Measurements from ENCODE around the gene PCSK4. TPM values are rescaled to one million over a fixed set of nuclear protein-coding genes. Genes with fewer than 3 reads are reported as not detected.

The PCSK4 gene
- total and polyA plus RNA-seq, 9 of the 15 experiments (the other 6 are each of a cell fraction or from before 2014, with no cell fraction given), result 0.01 to 9.1 (median 2.1) TPM; not detected in 1

- Histone ChIP-seq H3K4me3 (peak within 1 kb of the TSS; percentile 70), H3K27ac (ENCODE audit: extremely low read depth, low read depth, low read length) (peak within 1 kb of the TSS; percentile 90), H2AFZ (ENCODE audit: low read depth, low read length) (peak within 1 kb of the TSS; percentile 85), H3K9me1 (ENCODE audit: control insufficient read depth, insufficient read depth, low read length) (no peaks in the 10 kb centered on the region), H3K4me2 (ENCODE audit: insufficient read depth, low read length) (peak within 1 kb of the TSS; percentile 97), H3K27me3 (ENCODE audit: control insufficient read depth in 2 of 2, insufficient read depth in 2 of 2, low read length in 2 of 2) (no peaks in the 10 kb centered on the region), H3K9me3 (replicated peaks; ENCODE audit: control insufficient read depth, insufficient read depth, low read depth, low read length) (no peaks in the 10 kb centered on the region), H4K20me1 (replicated peaks; ENCODE audit: control insufficient read depth, insufficient read depth, low read length) (peaks cover 37% of the 10 kb centered on the region), H3K4me1 (replicated peaks in 1 of 2; ENCODE audit: control insufficient read depth in 2 of 2, insufficient read depth in 2 of 2, low read length in 2 of 2) (peaks cover 42 to 88% of the 10 kb centered on the region in 2 experiments; a peak in 4 of 5 replicates), H3K9ac (ENCODE audit: insufficient read depth in 1 of 2, low read depth in 2 of 2, low read length in 2 of 2) (peak within 1 kb of the TSS; percentile 93 to 100), H3K79me2 (ENCODE audit: control insufficient read depth, insufficient read depth, low read length) (peaks cover 52% of the 10 kb centered on the region), H3K36me3 (ENCODE audit: control insufficient read depth, insufficient read depth, low read length) (peaks cover 64% of the 10 kb centered on the region)
- CTCF ChIA-PET (ENCODE audit: low intra/inter-chr PET ratio), result interaction anchor here (0.6 kb wide), 1 partner anchor 685 kb away, joined by 4 read pairs; no protein-coding TSS in a partner anchor
- TSS peak; percentile 81 for BruUV-seq (replicated peaks)
- in situ Hi-C loops (cut with MboI), result no loop called here
- POLR2A ChIA-PET, result interaction anchor here (0.9 to 1.0 kb wide), 2 partner anchors 9 to 25 kb away, joined by 3 to 5 read pairs; no protein-coding TSS in a partner anchor
- peak; percentile 79 for ATAC-seq
- FAIRE-seq, result peak; percentile 90
- WGBS (ENCODE audit: insufficient coverage, low coverage, missing lambda C conversion rate), result under 1% methylated on average over 83 of the region's 100 CpGs
- intact Hi-C loops (cut with micrococcal nuclease), result no loop called here
- peak; percentile 81 to 97 (median 88) for DNase-seq (ENCODE audit: extremely low read depth in 1 of 4, low spot score in 3 of 4)
- TF ChIP-seq SMAD3 (CRISPR knock-in tag; conservative IDR thresholded peaks at IDR 0.05) (no peak), ZBTB26 (CRISPR knock-in tag; IDR thresholded peaks at IDR 0.05) (peak; percentile 55; the same call in 1 of the 2 replicates), ARHGAP35 (IDR thresholded peaks at IDR 0.05; ENCODE audit: partially characterized antibody) (peak; percentile 91), PREB (CRISPR knock-in tag; IDR thresholded peaks at IDR 0.05) (no peak), TAF9B (IDR thresholded peaks at IDR 0.05; ENCODE audit: partially characterized antibody) (peak; percentile 100), TAF7 (tag; IDR thresholded peaks at IDR 0.05) (peak; percentile 100), RBBP5 (IDR thresholded peaks at IDR 0.05; ENCODE audit: borderline replicate concordance, insufficient read depth, low read length, poor library complexity, severe bottlenecking) (peak; percentile 100), STAT5A (IDR thresholded peaks at IDR 0.05; ENCODE audit: borderline replicate concordance, low read length) (no peak; the same call in 1 of the 2 replicates)
- TF ChIP-seq, protein P1, sequence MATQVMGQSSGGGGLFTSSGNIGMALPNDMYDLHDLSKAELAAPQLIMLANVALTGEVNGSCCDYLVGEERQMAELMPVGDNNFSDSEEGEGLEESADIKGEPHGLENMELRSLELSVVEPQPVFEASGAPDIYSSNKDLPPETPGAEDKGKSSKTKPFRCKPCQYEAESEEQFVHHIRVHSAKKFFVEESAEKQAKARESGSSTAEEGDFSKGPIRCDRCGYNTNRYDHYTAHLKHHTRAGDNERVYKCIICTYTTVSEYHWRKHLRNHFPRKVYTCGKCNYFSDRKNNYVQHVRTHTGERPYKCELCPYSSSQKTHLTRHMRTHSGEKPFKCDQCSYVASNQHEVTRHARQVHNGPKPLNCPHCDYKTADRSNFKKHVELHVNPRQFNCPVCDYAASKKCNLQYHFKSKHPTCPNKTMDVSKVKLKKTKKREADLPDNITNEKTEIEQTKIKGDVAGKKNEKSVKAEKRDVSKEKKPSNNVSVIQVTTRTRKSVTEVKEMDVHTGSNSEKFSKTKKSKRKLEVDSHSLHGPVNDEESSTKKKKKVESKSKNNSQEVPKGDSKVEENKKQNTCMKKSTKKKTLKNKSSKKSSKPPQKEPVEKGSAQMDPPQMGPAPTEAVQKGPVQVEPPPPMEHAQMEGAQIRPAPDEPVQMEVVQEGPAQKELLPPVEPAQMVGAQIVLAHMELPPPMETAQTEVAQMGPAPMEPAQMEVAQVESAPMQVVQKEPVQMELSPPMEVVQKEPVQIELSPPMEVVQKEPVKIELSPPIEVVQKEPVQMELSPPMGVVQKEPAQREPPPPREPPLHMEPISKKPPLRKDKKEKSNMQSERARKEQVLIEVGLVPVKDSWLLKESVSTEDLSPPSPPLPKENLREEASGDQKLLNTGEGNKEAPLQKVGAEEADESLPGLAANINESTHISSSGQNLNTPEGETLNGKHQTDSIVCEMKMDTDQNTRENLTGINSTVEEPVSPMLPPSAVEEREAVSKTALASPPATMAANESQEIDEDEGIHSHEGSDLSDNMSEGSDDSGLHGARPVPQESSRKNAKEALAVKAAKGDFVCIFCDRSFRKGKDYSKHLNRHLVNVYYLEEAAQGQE (IDR thresholded peaks at IDR 0.05; ENCODE audit: borderline replicate concordance), result peak; percentile 41; the same call in 1 of the 2 replicates
- TF ChIP-seq, protein P1 (CRISPR knock-in tag; IDR thresholded peaks at IDR 0.05; ENCODE audit: low read depth), result peak; percentile 68; the same call in 1 of the 2 replicates
Measured at GRCh38 chr19:1438035-1438932, 51.9 kb downstream of the PCSK4 start, which contains the start of gene RPS15. Gene RPS15, plus strand, starts transcription at chr19:1438396. Its CDS starts 30 bp downstream, at chr19:1438426.
